ENCODE measurements around the gene OLIG1. TPM values are rescaled to one million over a fixed set of nuclear protein-coding genes. Genes with fewer than 3 reads are reported as not detected.
A peak's percentile ranks its signal among the peaks of the same experiment; 100 is the strongest.

The OLIG1 gene
- total RNA-seq, 2 experiments from 2014 or later, result not detected

GRCh38 chr21:33109574-33110339, 39.8 kb downstream of the OLIG1 start:
- CTCF ChIA-PET, result no interaction called here
- Mint-ChIP-seq H3K27me3 (peaks cover 80% of the 10 kb centered on the region), H3K4me3 (no peak overlapping the region), H3K36me3 (no peaks in the 10 kb centered on the region), H3K4me1 (peaks cover 3% of the 10 kb centered on the region), H3K9me3 (ENCODE audit: low read depth) (no peaks in the 10 kb centered on the region), H3K27ac (no peak overlapping the region)
- DNase-seq (no peak), ATAC-seq (peak; percentile 23)

GRCh38 chr21:33110340-33110715, 40.4 kb downstream of the OLIG1 start:
- peaks cover 79% of the 10 kb centered on the region for H3K27me3 Mint-ChIP-seq
- CTCF ChIA-PET, result no interaction called here

GRCh38 chr21:33111577-33111976, 41.6 kb downstream of the OLIG1 start:
- no peak for ATAC-seq
- Mint-ChIP-seq H3K4me1 (peaks cover 9% of the 10 kb centered on the region), H3K4me3 (no peak overlapping the region), H3K36me3 (no peaks in the 10 kb centered on the region), H3K27me3 (peaks cover 83% of the 10 kb centered on the region), H3K9me3 (ENCODE audit: low read depth) (no peaks in the 10 kb centered on the region), H3K27ac (no peak overlapping the region)
- CTCF ChIA-PET, result no interaction called here
- no peak for DNase-seq

More at GRCh38 chr21:33110340-33110715, 40.4 kb downstream of the OLIG1 start:
- Mint-ChIP-seq H3K4me1 (peaks cover 3% of the 10 kb centered on the region), H3K27ac (no peak overlapping the region), H3K36me3 (no peaks in the 10 kb centered on the region), H3K4me3 (no peak overlapping the region), H3K9me3 (ENCODE audit: low read depth) (no peaks in the 10 kb centered on the region)
- no peak for DNase-seq
- no peak for ATAC-seq

GRCh38 chr21:33112151-33112550, 42.2 kb downstream of the OLIG1 start:
- no peak for DNase-seq
- CTCF ChIA-PET, result no interaction called here
- Mint-ChIP-seq H3K9me3 (ENCODE audit: low read depth) (no peaks in the 10 kb centered on the region), H3K36me3 (no peaks in the 10 kb centered on the region), H3K4me1 (peaks cover 13% of the 10 kb centered on the region), H3K4me3 (no peak overlapping the region), H3K27ac (no peak overlapping the region), H3K27me3 (peaks cover 86% of the 10 kb centered on the region)
- ATAC-seq, result no peak

GRCh38 chr21:33112681-33113080, 42.7 kb downstream of the OLIG1 start:
- H3K27me3 Mint-ChIP-seq, result peaks cover 89% of the 10 kb centered on the region

GRCh38 chr21:33113131-33113530, 43.2 kb downstream of the OLIG1 start:
- CTCF ChIA-PET, result no interaction called here
- DNase-seq (no peak), ATAC-seq (no peak)
- Mint-ChIP-seq H3K36me3 (no peaks in the 10 kb centered on the region), H3K27me3 (peaks cover 89% of the 10 kb centered on the region), H3K4me1 (peaks cover 13% of the 10 kb centered on the region), H3K27ac (no peak overlapping the region), H3K4me3 (no peak overlapping the region), H3K9me3 (ENCODE audit: low read depth) (no peaks in the 10 kb centered on the region)

More at GRCh38 chr21:33112681-33113080, 42.7 kb downstream of the OLIG1 start:
- no peak overlapping the region for H3K27ac Mint-ChIP-seq
- no peaks in the 10 kb centered on the region for H3K9me3 Mint-ChIP-seq (ENCODE audit: low read depth)
- H3K36me3 Mint-ChIP-seq, result no peaks in the 10 kb centered on the region
- ATAC-seq (no peak), DNase-seq (no peak)
- peaks cover 13% of the 10 kb centered on the region for H3K4me1 Mint-ChIP-seq
- CTCF ChIA-PET, result no interaction called here
- no peak overlapping the region for H3K4me3 Mint-ChIP-seq

GRCh38 chr21:33114276-33114675, 44.3 kb downstream of the OLIG1 start:
- no peak overlapping the region for H3K27ac Mint-ChIP-seq
- no peak for ATAC-seq
- no peaks in the 10 kb centered on the region for H3K36me3 Mint-ChIP-seq
- H3K4me3 Mint-ChIP-seq, result no peak overlapping the region
- peaks cover 13% of the 10 kb centered on the region for H3K4me1 Mint-ChIP-seq
- no peaks in the 10 kb centered on the region for H3K9me3 Mint-ChIP-seq (ENCODE audit: low read depth)
- H3K27me3 Mint-ChIP-seq, result peaks cover 83% of the 10 kb centered on the region
- CTCF ChIA-PET, result no interaction called here
- DNase-seq, result no peak

- H3K9me3 Mint-ChIP-seq (ENCODE audit: low read depth), result no peaks in the 10 kb centered on the region
- CTCF ChIA-PET, result interaction anchor here (0.6 kb wide), 1 partner anchor 53 kb away, joined by 3 read pairs; no protein-coding TSS in a partner anchor
- peaks cover 73% of the 10 kb centered on the region for H3K27me3 Mint-ChIP-seq
- DNase-seq (no peak), ATAC-seq (no peak)
- no peak overlapping the region for H3K27ac Mint-ChIP-seq
- H3K36me3 Mint-ChIP-seq, result no peaks in the 10 kb centered on the region
- peaks cover 10% of the 10 kb centered on the region for H3K4me1 Mint-ChIP-seq
- no peak overlapping the region for H3K4me3 Mint-ChIP-seq
Observed at GRCh38 chr21:33115631-33116510, 45.9 kb downstream of the OLIG1 start.

- Mint-ChIP-seq H3K4me1 (peaks cover 10% of the 10 kb centered on the region), H3K27me3 (peaks cover 65% of the 10 kb centered on the region), H3K9me3 (ENCODE audit: low read depth) (no peaks in the 10 kb centered on the region), H3K36me3 (no peaks in the 10 kb centered on the region), H3K4me3 (no peak overlapping the region), H3K27ac (no peak overlapping the region)
- CTCF ChIA-PET, result interaction anchor here (1.0 to 1.1 kb wide), 2 partner anchors 15 to 329 kb away, joined by 3 read pairs; no protein-coding TSS in a partner anchor
- DNase-seq, result no peak
- ATAC-seq, result no peak
Observed at GRCh38 chr21:33116676-33117075, 46.7 kb downstream of the OLIG1 start.

- peaks cover 59% of the 10 kb centered on the region for H3K27me3 Mint-ChIP-seq
- H3K36me3 Mint-ChIP-seq, result no peaks in the 10 kb centered on the region
- H3K4me1 Mint-ChIP-seq, result peaks cover 10% of the 10 kb centered on the region
- no peaks in the 10 kb centered on the region for H3K9me3 Mint-ChIP-seq (ENCODE audit: low read depth)
- CTCF ChIA-PET, result interaction anchor here (1.0 to 1.1 kb wide), 2 partner anchors 14 to 328 kb away, joined by 3 read pairs; no protein-coding TSS in a partner anchor
- no peak overlapping the region for H3K27ac Mint-ChIP-seq
- H3K4me3 Mint-ChIP-seq, result no peak overlapping the region
- DNase-seq (no peak), ATAC-seq (no peak)
Observed at GRCh38 chr21:33117101-33117888, 47.4 kb downstream of the OLIG1 start.

Other genes with a start within 250 kb of the OLIG1 start
- gene OLIG2, start 44.2 kb upstream of the OLIG1 start, total RNA-seq, result not detected
- 10 to 100 TPM; 45.8 to 54.9 TPM for gene IFNAR2, start 159.8 kb downstream of the OLIG1 start, total RNA-seq
- gene IL10RB, start 196.2 kb downstream of the OLIG1 start, total RNA-seq, result 10 to 100 TPM; 30.9 to 34.9 TPM

All from activated CD8-positive, alpha-beta memory T cell treated with anti-CD3 and anti-CD28 coated beads, Interleukin-2, amount 10 ng/mL, durations not matched to agents 7 days and 5 days (primary cell).